NCI-H774 (cell line): ENCODE results near the gene NDFIP1.
"Not testable (repeated sequence)": the region's sequence is repeated elsewhere in the genome, so short reads cannot be mapped to it uniquely, and the experiment has no call there.

Experiments
- DNase-seq: peaks from one replicate; lab custom pipeline; 2025; lab: John Stamatoyannopoulos, UW

NDFIP1 gene

DNA sequence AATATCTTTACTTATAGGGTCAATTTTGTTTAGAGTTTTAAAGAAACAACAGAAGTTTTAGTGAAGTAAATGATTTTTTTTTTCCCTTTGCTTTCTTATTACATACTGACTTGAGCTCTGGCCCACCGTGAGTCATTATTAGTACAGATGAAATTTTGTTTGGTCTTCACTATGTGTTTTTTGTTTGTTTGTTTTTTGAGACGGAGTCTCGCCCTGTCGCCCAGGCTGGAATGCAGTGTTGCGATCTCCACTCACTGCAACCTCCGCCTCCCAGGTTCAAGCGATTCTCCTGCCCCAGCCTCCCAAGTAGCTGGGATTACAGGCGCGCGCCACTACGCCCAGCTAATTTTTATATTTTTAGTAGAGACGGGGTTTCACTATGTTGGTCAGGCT is 45.9 kb downstream of the NDFIP1 start:
- DNase-seq: not testable (repeated sequence)

DNA sequence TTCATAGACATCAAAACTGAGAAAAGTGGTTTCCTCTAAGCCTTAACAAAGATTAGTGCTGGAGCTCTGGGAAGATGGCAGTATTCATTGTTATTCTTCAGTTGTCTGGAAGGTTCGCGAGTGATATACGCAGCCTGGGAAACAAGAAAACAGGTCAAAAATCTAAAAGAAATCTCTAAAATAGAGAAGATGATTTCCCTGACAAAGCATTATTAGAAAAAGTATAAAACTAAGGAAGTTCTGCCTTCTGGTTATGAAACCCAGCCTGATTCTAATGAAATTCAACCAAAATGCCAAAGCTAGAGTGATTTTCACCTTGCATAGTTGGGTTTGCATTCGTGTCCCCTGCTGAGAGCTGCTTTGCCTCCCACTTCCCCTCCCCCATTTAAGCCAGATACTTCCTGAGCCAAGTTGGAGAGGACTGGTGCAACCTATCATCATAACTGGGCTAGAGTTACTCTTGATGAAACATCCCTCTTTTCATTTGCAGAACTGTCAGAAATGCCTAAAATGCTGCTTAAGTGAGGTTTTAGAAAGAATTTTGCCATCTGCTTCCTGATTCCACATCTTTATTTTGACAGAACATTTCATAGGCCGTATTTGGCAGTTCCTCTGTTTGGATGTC is 48.4 kb downstream of the NDFIP1 start:
- no peak for DNase-seq

DNA sequence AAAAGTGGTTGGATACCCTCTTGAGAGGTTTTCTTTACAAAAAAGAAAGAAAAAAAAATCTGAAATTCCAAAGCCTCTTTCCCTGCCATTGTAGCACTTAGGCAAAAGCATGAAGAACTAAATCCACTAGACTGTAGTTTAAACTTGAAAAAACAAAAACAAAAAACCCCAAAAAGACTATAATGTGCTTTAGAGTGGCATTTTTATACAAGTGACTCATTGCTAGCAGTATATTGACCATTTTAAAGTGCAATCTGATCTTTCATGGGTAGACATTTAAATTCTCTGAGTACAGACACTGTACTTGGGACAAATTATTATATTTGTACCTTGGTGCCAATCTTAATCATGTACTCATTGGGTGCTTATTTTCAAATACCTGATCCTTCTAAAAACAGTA is 50.8 kb downstream of the NDFIP1 start:
- DNase-seq: no peak

GRCh38 chr5:142164315-142164714 is 55.7 kb downstream of the NDFIP1 start:
- no peak for DNase-seq

- DNase-seq: no peak
Measured at GRCh38 chr5:142166754-142167153, 58.2 kb downstream of the NDFIP1 start.

GRCh38 chr5:142167458-142167857 is 58.9 kb downstream of the NDFIP1 start:
- no peak for DNase-seq

- DNase-seq: no peak
Measured at GRCh38 chr5:142168365-142168764, 59.8 kb downstream of the NDFIP1 start.

- no peak for DNase-seq
Measured at GRCh38 chr5:142170254-142170953, 61.8 kb downstream of the NDFIP1 start.

DNA sequence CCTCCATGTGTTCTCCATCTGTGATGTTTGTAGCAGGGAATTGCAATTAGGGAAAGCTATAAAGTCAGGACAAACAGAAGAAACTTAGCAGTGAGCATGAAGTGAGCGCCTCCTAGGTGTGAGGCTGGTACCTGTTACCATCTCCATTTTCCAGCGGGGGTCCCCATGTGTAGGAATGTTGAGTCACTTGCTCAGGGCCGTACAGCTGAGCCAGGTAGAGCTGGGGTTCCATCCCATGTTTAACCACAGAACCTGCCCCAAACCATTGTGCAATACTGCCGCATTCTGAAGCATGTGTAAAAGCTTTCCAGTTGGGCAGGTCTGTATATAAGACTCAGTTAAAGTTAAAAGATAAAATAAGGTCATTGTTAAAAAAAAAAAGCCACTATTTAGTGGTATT is 62.7 kb downstream of the NDFIP1 start:
- DNase-seq: no peak

GRCh38 chr5:142175039-142175438 is 66.5 kb downstream of the NDFIP1 start:
- no peak for DNase-seq

- DNase-seq: no peak
Measured at GRCh38 chr5:142175461-142176142, 67.0 kb downstream of the NDFIP1 start.

DNA sequence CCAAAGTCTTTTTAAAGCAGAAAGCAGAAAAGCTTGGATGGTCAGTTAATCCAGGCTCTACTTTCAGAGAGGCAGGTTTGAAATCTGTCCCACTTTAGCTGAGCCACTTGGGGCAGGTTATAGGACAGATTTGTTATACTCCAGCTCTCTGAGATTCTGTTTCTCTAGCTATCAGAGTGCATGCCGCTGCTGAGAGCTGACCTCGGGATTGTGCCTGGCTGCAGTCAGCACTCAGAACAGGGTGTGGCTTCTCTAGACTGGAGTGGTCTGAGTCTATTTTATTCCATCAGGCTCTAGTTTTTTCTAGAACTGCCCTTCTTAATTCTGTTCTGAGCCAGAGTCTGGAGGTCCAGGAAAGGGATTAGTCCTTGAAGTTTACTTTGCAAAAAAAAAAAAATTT is 67.7 kb downstream of the NDFIP1 start:
- DNase-seq: no peak

DNA sequence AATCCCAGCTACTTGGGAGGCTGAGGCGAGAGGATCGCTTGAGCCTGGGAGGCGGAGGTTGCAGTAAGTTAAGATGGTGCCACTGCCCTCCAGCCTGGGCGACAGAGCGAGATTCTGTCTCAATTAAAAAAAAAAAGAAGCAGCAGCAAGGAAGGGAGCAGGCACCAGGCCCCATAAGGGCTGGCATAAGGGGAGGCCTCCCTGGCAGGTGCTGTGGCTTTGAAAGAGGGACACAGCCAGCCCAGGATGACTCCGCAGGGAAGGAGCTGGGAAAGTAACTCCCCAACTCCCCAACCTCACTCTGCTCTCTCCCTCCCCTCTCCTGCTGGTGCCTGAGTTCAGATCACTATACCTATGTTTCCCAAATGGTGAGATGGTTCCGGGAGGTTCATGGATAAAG is 70.1 kb downstream of the NDFIP1 start:
- no peak for DNase-seq

DNA sequence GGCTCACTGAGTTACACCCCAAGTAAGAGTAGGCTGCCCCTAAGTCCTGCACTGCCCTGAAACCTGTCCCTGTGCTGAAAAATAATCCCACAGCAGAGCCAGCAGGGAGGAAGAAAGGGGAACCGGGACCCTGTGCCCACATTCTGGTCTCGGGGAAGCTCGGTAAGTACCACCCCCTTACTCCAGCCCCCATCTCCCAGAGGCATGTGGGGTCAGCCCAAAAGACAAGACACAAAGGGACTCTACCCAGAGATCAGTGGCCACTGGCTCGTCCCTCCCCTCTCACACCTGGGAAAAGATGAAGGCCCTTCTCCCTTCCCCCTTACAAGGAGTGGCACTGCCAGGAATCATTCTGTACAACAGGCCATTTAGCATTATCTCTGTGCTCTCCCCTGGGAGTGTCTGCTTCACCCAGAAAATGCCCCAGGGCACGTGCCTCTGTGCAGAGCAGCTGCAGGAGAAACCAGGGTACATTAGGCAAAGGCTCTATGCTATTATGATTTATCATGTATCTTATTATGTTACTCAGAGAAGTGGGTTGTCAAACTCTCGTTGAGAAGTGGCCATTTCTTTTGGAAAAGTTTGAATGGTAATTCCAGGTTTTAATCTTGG is 71.3 kb downstream of the NDFIP1 start:
- no peak for DNase-seq

GRCh38 chr5:142181096-142181495 is 72.5 kb downstream of the NDFIP1 start:
- DNase-seq: no peak

GRCh38 chr5:142181547-142182163 is 73.1 kb downstream of the NDFIP1 start:
- DNase-seq: no peak

DNA sequence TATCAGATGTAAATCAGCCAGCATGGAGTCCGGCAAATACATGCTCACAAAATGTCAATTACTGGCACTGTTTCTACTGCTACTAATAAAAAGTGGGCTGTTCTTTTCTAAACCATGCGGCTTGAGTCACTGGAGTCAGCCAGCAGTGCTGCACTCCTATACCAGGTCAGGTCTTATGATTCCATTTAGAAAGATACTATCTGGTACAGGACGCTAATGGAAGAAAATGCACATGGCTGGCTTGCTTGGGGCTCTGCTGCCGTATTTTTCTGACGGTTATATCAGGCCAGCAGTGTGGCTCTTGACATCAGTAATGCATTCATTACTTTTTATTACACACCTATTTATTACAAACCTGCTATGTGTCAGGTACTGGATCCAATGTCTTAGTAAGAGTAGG is 74.3 kb downstream of the NDFIP1 start:
- DNase-seq: no peak

DNA sequence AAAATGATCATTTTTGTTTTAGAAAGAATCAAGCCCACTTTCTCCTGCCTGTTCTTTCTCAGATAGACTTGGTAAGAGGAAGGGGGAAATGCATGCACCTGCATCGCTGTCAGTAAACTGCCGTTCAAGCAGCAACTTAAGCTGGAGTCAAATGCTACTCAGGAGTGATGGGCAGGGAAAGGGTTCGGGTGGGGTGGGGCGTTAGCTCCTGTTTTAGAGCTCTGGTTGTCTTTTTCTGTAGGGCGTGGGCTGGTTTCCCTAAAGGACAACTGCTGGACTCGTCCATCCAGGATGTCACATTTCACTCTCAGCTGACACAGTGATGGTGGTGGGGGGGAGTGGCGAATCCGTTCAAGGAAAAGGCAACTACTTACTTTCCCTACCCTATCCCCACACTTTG is 75.0 kb downstream of the NDFIP1 start:
- no peak for DNase-seq

GRCh38 chr5:142184988-142185387 is 76.4 kb downstream of the NDFIP1 start:
- no peak for DNase-seq

DNA sequence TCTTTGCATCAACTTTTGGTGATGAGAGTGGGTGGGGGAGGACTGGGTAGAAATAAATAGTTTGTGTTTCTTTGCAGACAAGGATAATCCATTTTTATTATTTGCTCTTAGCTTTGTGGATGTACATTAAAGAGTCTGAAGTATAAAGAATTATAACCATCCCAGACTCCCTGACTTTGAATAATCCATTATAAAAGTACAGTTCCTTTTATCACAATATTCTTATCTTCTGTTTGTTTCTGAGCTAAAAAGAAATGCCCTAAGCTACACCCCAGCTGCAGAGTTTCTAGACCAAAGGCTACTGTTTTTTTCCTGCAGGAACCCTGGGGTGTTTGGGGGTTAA is 77.9 kb downstream of the NDFIP1 start:
- DNase-seq: no peak

DNA sequence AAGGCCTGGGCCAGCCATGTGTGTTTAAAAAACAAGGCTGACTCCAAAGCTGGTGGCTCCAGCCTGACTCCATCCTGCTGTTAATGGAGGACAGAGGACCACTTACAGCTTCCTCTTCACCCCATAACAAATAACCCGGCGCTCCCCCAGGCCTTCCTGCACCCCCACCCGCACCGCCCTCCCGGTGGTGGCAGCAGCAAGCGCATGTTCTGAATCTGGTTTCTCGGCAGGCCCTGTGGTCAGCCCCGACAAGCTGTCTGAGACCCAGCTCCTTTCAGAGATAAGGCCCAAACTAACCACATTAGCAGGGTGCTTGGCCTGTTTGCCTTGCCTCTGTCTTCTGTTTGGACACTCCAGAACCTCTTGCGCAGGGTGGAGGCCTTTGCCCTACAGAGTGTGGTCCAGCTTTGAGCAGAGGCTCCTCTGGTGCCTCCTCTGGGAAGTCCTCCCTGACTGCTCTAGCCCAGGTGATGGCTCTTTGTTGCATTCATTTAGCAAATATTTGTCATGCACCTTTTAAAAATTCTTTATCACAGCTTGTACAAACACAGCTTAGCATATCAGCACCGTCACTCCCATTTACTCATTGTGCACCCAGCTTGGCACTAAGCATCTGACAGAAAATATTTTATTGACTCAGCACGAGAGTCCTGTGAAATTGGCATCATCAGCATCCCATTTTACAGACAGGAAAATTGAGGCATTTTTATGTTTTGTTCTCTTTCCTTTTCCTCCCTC is 78.4 kb downstream of the NDFIP1 start:
- no peak for DNase-seq

DNA sequence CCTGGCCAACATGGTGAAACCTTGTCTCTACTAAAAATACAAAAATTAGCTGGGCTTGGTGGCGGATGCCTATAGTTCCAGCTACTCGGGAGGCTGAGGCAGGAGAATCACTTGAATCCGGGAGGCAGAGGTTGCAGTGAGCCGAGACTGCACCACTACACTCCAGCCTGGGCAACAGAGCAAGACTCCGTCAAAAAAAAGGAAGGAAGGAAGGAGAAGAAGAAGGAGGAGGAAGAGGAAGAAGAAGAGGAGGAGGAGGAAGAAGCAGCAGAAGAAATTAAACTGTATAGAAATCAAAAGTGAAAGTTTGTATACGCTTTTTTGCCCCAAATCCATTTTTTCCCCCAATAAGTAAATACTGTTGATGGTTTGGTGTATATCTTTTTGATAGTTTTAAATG is 80.1 kb downstream of the NDFIP1 start:
- DNase-seq: not testable (repeated sequence)
